Left lobe of liver (tissue), 2 donors: ENCODE measurements around the gene OLA1. TPM values are rescaled to one million over a fixed set of nuclear protein-coding genes. Genes with fewer than 3 reads are reported as not detected.

Experiments used
- ATAC-seq: fragments of 200-7000 bp; cut with Tn5 transposase; one replicate; pipeline ENCODE4 v1.9.1; 2020; ENCODE audit warnings: mild to moderate bottlenecking, moderate library complexity
- DNase-seq: peaks from one replicate; pipeline ENCODE4 v3.0.0-alpha.2; 2020; ENCODE audit warnings: low spot score
- total RNA-seq: library from RNA; stranded (reverse); gene quantifications from one replicate; pipeline ENCODE4 v1.2.1, GENCODE V29; 2021
- donor health status: DM: no; HTN: no; CAD: no; lungs with moderate emphysema.
- donor health status: DM: no; HTN: yes; CAD: no.

Gene OLA1
- total RNA-seq, 1 donor from 2014 or later = 20.0 TPM

- ATAC-seq = no peak
- DNase-seq = no peak
Measured at GRCh38 chr2:174181368-174181767, 67.0 kb downstream of the OLA1 start.

GRCh38 chr2:174180726-174181236, 67.6 kb downstream of the OLA1 start:
- ATAC-seq = no peak
- no peak for DNase-seq

GRCh38 chr2:174180165-174180724, 68.1 kb downstream of the OLA1 start:
- ATAC-seq (no peak), DNase-seq (no peak)

- no peak for ATAC-seq
- DNase-seq = no peak
Measured at GRCh38 chr2:174177316-174177890, 70.9 kb downstream of the OLA1 start.

- no peak for ATAC-seq
Measured at GRCh38 chr2:174176898-174177297, 71.4 kb downstream of the OLA1 start.

GRCh38 chr2:174174741-174175140, 73.6 kb downstream of the OLA1 start:
- ATAC-seq = peak; percentile 82

More at GRCh38 chr2:174176898-174177297, 71.4 kb downstream of the OLA1 start:
- DNase-seq = no peak

GRCh38 chr2:174172802-174173355, 75.5 kb downstream of the OLA1 start:
- ATAC-seq (no peak), DNase-seq (no peak)

More at GRCh38 chr2:174174741-174175140, 73.6 kb downstream of the OLA1 start:
- no peak for DNase-seq

- ATAC-seq (no peak), DNase-seq (no peak)
Measured at GRCh38 chr2:174171686-174172445, 76.5 kb downstream of the OLA1 start.

GRCh38 chr2:174169372-174169771, 79.0 kb downstream of the OLA1 start:
- no peak for DNase-seq
- no peak for ATAC-seq

- ATAC-seq (no peak), DNase-seq (no peak)
Measured at GRCh38 chr2:174166261-174166660, 82.1 kb downstream of the OLA1 start.

GRCh38 chr2:174161490-174161889, 86.8 kb downstream of the OLA1 start:
- DNase-seq (no peak), ATAC-seq (no peak)

- ATAC-seq = peak; percentile 82
- no peak for DNase-seq
Measured at GRCh38 chr2:174158003-174158402, 90.3 kb downstream of the OLA1 start.

- ATAC-seq = no peak
- no peak for DNase-seq
Measured at GRCh38 chr2:174157053-174157452, 91.3 kb downstream of the OLA1 start.

- DNase-seq = no peak
- no peak for ATAC-seq
Measured at GRCh38 chr2:174153757-174154680, 94.3 kb downstream of the OLA1 start.

GRCh38 chr2:174149530-174149929, 98.8 kb downstream of the OLA1 start:
- DNase-seq (no peak), ATAC-seq (no peak)

- ATAC-seq = no peak
- DNase-seq = no peak
Measured at GRCh38 chr2:174148833-174149232, 99.5 kb downstream of the OLA1 start.

GRCh38 chr2:174145827-174146226, 102.5 kb downstream of the OLA1 start:
- DNase-seq (no peak), ATAC-seq (peak; percentile 51)

GRCh38 chr2:174142290-174142689, 106.0 kb downstream of the OLA1 start:
- DNase-seq = no peak
- ATAC-seq = no peak

GRCh38 chr2:174138161-174138560, 110.2 kb downstream of the OLA1 start:
- ATAC-seq = peak; percentile 31

GRCh38 chr2:174135981-174136380, 112.4 kb downstream of the OLA1 start:
- ATAC-seq (no peak), DNase-seq (no peak)

More at GRCh38 chr2:174138161-174138560, 110.2 kb downstream of the OLA1 start:
- DNase-seq = no peak

- no peak for DNase-seq
- ATAC-seq = no peak
Measured at GRCh38 chr2:174125090-174125489, 123.2 kb downstream of the OLA1 start.
